HG03060 (cell line): Measurements from ENCODE around the gene ANKRD29.
"Not testable (repeated sequence)": the region's sequence is repeated elsewhere in the genome, so short reads cannot be mapped to it uniquely, and the experiment has no call there.

Source experiments
- ATAC-seq: cut with Tn5 transposase; IDR thresholded peaks from one replicate; pipeline ENCODE4 v1.9.1; 2021; ENCODE audit warnings: low read depth, moderate number of reproducible peaks; ENCODE audit not compliant: unreplicated experiment

The ANKRD29 gene

GRCh38 chr18:23618862-23619387, 43.8 kb downstream of the ANKRD29 start:
- ATAC-seq, result no peak

GRCh38 chr18:23617412-23618014, 45.2 kb downstream of the ANKRD29 start:
- ATAC-seq, result peak; percentile 71

- no peak for ATAC-seq
These were observed 46.5 kb downstream of the ANKRD29 start for GRCh38 chr18:23616258-23616657.

GRCh38 chr18:23614891-23615290, 47.8 kb downstream of the ANKRD29 start:
- ATAC-seq, result no peak

GRCh38 chr18:23614413-23614812, 48.3 kb downstream of the ANKRD29 start:
- no peak for ATAC-seq

- ATAC-seq, result not testable (repeated sequence)
These were observed 49.6 kb downstream of the ANKRD29 start for GRCh38 chr18:23613091-23613475.

- no peak for ATAC-seq
These were observed 50.1 kb downstream of the ANKRD29 start for GRCh38 chr18:23612434-23613090.

GRCh38 chr18:23609390-23610023, 53.2 kb downstream of the ANKRD29 start:
- ATAC-seq, result no peak

- no peak for ATAC-seq
These were observed 54.5 kb downstream of the ANKRD29 start for GRCh38 chr18:23608211-23608610.

- no peak for ATAC-seq
These were observed 56.8 kb downstream of the ANKRD29 start for GRCh38 chr18:23605941-23606340.

- no peak for ATAC-seq
These were observed 62.9 kb downstream of the ANKRD29 start for GRCh38 chr18:23599809-23600208.

- ATAC-seq, result no peak
These were observed 66.5 kb downstream of the ANKRD29 start for GRCh38 chr18:23596183-23596582.

- no peak for ATAC-seq
These were observed 67.1 kb downstream of the ANKRD29 start for GRCh38 chr18:23595591-23595990.

- no peak for ATAC-seq
These were observed 69.0 kb downstream of the ANKRD29 start for GRCh38 chr18:23593720-23594119.

- ATAC-seq, result no peak
These were observed 69.8 kb downstream of the ANKRD29 start for GRCh38 chr18:23592911-23593310.

GRCh38 chr18:23591011-23591410, 71.7 kb downstream of the ANKRD29 start:
- no peak for ATAC-seq

GRCh38 chr18:23588836-23589560, 73.7 kb downstream of the ANKRD29 start:
- ATAC-seq, result no peak

- ATAC-seq, result no peak
These were observed 75.5 kb downstream of the ANKRD29 start for GRCh38 chr18:23587220-23587642.

GRCh38 chr18:23586249-23587196, 76.2 kb downstream of the ANKRD29 start, which contains the start of gene NPC1:
Gene NPC1, minus strand, starts transcription at chr18:23586506. Its CDS starts 163 bp downstream, at chr18:23586343.
- peak; percentile 59 for ATAC-seq

- no peak for ATAC-seq
These were observed 76.8 kb downstream of the ANKRD29 start for GRCh38 chr18:23585897-23586248.
